DOHH2 (cell line): ENCODE data around the gene IL12A.

Experiments
- H3F3A ChIP-seq: fragments of 200-600 bp; sonication (generic), shearing (Covaris generic); 2 replicates; pipeline ENCODE4 v1.6.0; 2016; ENCODE audit warnings: antibody characterized with exemption, mild to moderate bottlenecking; ENCODE audit not compliant: control insufficient read depth, insufficient read depth
- H3K27ac ChIP-seq: fragments of 200-600 bp; sonication (generic); 2 replicates; pipeline ENCODE4 v1.5.1; 2014; ENCODE audit warnings: low read depth, mild to moderate bottlenecking, low read length, moderate library complexity
- H3K27me3 ChIP-seq: fragments of 200-600 bp; sonication (generic); 2 replicates; pipeline ENCODE4 v1.6.1; 2014; ENCODE audit warnings: mild to moderate bottlenecking, low read length, mixed read lengths; ENCODE audit not compliant: control insufficient read depth
- H3K36me3 ChIP-seq: fragments of 200-600 bp; sonication (generic); 2 replicates; pipeline ENCODE4 v1.6.1; 2014; ENCODE audit warnings: mild to moderate bottlenecking, low read length, moderate library complexity, mixed read lengths; ENCODE audit not compliant: control insufficient read depth
- H3K4me1 ChIP-seq: fragments of 200-600 bp; sonication (generic); 2 replicates; pipeline ENCODE4 v1.6.1; 2014; ENCODE audit warnings: mild to moderate bottlenecking, low read length, mixed read lengths; ENCODE audit not compliant: control insufficient read depth
- H3K4me2 ChIP-seq: fragments of 200-600 bp; sonication (generic); 2 replicates; pipeline ENCODE4 v1.6.0; 2014; ENCODE audit warnings: mild to moderate bottlenecking, low read length, moderate library complexity
- H3K4me3 ChIP-seq: fragments of 200-600 bp; sonication (generic); 2 replicates; pipeline ENCODE4 v1.5.1; 2014; ENCODE audit warnings: mild to moderate bottlenecking, low read length, mixed read lengths
- H3K79me2 ChIP-seq: fragments of 200-600 bp; sonication (generic); 2 replicates; pipeline ENCODE4 v1.6.1; 2014; ENCODE audit warnings: mild to moderate bottlenecking, low read length, mixed read lengths; ENCODE audit not compliant: control insufficient read depth
- H3K9me2 ChIP-seq: fragments of 200-600 bp; sonication (generic); replicated peaks from 2 replicates; pipeline ENCODE4 v1.6.1; 2014; ENCODE audit warnings: mild to moderate bottlenecking, low read length, mixed read lengths; ENCODE audit not compliant: control insufficient read depth
- H3K9me3 ChIP-seq: fragments of 200-600 bp; sonication (generic); 2 replicates; pipeline ENCODE4 v1.6.1; 2014; ENCODE audit warnings: antibody characterized with exemption, low read length, mixed read lengths; ENCODE audit not compliant: control insufficient read depth, insufficient read depth
- H4K20me1 ChIP-seq: fragments of 200-600 bp; sonication (generic); 2 replicates; pipeline ENCODE4 v1.6.0; 2014; ENCODE audit warnings: low read depth, mild to moderate bottlenecking, antibody characterized with exemption, low read length, moderate library complexity; ENCODE audit not compliant: control insufficient read depth, insufficient read depth
- CTCF ChIP-seq: fragments of 200-600 bp; sonication (generic); IDR thresholded peaks from one replicate; pipeline ENCODE4 v1.5.1; 2014; ENCODE audit warnings: antibody characterized with exemption, mild to moderate bottlenecking, low read depth, low read length; ENCODE audit not compliant: poor library complexity, severe bottlenecking
- EZH2phosphoT487 ChIP-seq: fragments of 200-600 bp; sonication (generic); IDR thresholded peaks from 2 replicates; pipeline ENCODE4 v1.6.1; 2017; ENCODE audit warnings: borderline replicate concordance, mild to moderate bottlenecking, antibody characterized with exemption, low read length, moderate library complexity, mixed read lengths

The IL12A gene

DNA sequence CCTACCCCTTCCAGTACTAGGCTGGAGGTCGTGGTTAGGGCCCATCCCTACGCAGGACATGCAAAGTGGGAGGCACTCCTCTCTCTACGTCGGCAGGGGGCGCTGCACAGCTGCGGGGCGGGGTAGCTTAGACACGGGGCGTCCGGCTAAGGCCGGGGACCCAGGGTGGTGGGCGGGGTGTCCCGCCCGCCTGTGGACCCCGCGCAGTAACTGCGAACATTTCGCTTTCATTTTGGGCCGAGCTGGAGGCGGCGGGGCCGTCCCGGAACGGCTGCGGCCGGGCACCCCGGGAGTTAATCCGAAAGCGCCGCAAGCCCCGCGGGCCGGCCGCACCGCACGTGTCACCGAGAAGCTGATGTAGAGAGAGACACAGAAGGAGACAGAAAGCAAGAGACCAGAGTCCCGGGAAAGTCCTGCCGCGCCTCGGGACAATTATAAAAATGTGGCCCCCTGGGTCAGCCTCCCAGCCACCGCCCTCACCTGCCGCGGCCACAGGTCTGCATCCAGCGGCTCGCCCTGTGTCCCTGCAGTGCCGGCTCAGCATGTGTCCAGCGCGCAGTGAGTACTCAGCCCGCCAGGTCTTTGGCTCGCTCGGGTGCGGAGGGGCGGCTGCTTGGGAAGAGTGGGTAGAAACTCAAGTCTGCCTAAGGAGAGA lies at the start of gene IL12A:
IL12A (plus strand) TSS at position 219 of the 655 bp plus-strand sequence.
- H3F3A ChIP-seq: no peaks in the 10 kb centered on the region
- no peaks in the 10 kb centered on the region for H3K36me3 ChIP-seq
- H3K4me3 ChIP-seq: peak within 1 kb of the TSS; percentile 71
- peak within 1 kb of the TSS; percentile 80 for H3K4me2 ChIP-seq
- no peak within 1 kb of the TSS for H3K27ac ChIP-seq
- H3K9me3 ChIP-seq: no peaks in the 10 kb centered on the region
- TF ChIP-seq EZH2phosphoT487 (0 out of 2 replicates have a peak, but pooled peaks have one; percentile 28), CTCF (peak; percentile 93)
- 0 out of 2 replicates have a peak, but pooled peaks cover 4% of the 10 kb centered on the region for H3K4me1 ChIP-seq
- H3K79me2 ChIP-seq: no peaks in the 10 kb centered on the region
- no peaks in the 10 kb centered on the region for H4K20me1 ChIP-seq
- H3K9me2 ChIP-seq: no peaks in the 10 kb centered on the region
- H3K27me3 ChIP-seq: peaks cover 26% of the 10 kb centered on the region

DNA sequence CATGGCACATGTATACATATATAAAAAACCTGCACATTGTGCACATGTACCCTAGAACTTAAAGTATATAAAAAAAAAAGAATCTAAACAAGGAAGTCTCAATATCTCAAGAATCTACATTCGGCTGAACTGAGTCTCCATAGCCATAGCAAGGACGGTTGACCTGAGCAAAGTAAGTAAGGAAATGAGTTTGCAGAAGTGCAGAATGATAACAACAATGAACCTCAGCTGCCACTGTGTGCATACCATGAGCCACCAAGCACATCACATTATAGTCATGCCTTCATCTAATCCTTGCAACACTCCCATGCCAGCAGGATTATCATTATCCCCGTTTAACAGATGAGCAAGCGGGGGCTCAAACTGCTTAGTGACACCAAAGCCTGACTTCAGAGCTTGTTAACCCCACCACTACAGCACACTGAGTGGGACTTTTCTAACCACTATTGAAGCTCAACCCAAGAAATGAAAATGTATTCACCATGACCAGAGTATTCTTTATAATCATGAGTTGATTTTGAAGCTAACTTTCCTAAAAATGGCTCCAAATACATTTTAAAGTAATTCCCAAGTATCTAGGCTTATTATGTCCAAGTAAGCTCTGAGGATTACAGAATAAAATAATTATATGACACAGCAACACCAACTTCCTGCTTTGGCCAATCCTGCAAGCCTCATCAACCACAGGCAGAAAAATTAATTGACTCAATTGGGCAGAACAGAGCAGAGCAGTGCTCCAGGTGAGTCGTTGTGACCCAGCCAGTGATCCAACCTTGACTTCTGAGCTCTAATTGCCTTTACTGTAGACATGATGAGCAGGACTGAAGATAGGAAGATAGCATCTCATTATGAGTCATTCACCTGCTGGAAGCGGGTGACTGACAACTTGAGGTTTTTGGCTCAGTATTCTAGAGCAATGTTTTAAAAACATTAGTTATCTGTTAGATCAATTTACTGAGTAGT lies 47.3 kb upstream of the IL12A start:
- Histone ChIP-seq H3K36me3 (no peaks in the 10 kb centered on the region), H3K79me2 (no peaks in the 10 kb centered on the region), H3K4me3 (no peak overlapping the region), H3K27me3 (no peaks in the 10 kb centered on the region; the same call in 1 of the 2 replicates), H3K9me3 (no peaks in the 10 kb centered on the region), H3K4me2 (no peak overlapping the region), H3F3A (no peaks in the 10 kb centered on the region), H3K4me1 (no peaks in the 10 kb centered on the region), H3K9me2 (no peaks in the 10 kb centered on the region), H3K27ac (no peak overlapping the region), H4K20me1 (no peaks in the 10 kb centered on the region)
- TF ChIP-seq EZH2phosphoT487: no peak
- no peak for TF ChIP-seq CTCF

GRCh38 chr3:159944781-159945180 lies 43.9 kb upstream of the IL12A start:
- Histone ChIP-seq H3K27me3 (peaks cover 4% of the 10 kb centered on the region; the same call in 1 of the 2 replicates), H4K20me1 (no peaks in the 10 kb centered on the region), H3K36me3 (no peaks in the 10 kb centered on the region), H3K9me3 (no peaks in the 10 kb centered on the region), H3K9me2 (no peaks in the 10 kb centered on the region), H3K4me3 (no peak overlapping the region), H3F3A (no peaks in the 10 kb centered on the region), H3K27ac (no peak overlapping the region), H3K79me2 (no peaks in the 10 kb centered on the region), H3K4me2 (no peak overlapping the region), H3K4me1 (no peaks in the 10 kb centered on the region)
- TF ChIP-seq CTCF (no peak), EZH2phosphoT487 (no peak)
